Fibroblast of skin of left biceps (primary cell): Measurements from ENCODE around the gene MRPL40.

ENCODE experiments used
- DNase-seq, 2 experiments: peaks; one replicate each; pipeline ENCODE4 v3.0.0-alpha.2; 2013; ENCODE audit warnings: low read depth in 2 of 2

MRPL40 gene

GRCh38 chr22:19480789-19481188 is 48.4 kb downstream of the MRPL40 start:
- DNase-seq = no peak

GRCh38 chr22:19482297-19482696 is 50.0 kb downstream of the MRPL40 start:
- DNase-seq = no peak

- DNase-seq = no peak
Measured at GRCh38 chr22:19483481-19484244, 51.3 kb downstream of the MRPL40 start.
